HCT116 (cell line): ENCODE results near the gene GYS1.
"Not testable (repeated sequence)": the region's sequence is repeated elsewhere in the genome, so short reads cannot be mapped to it uniquely, and the experiment has no call there.

Source experiments
- CEBPB ChIP-seq: IDR thresholded peaks from 2 replicates; pipeline ENCODE4 v1.6.1; 2012; ENCODE audit warnings: low read depth
- ZNF274 ChIP-seq: fragments of 200-500 bp; sonication (Bioruptor generic); IDR thresholded peaks from 2 replicates; pipeline ENCODE4 v1.6.1; 2014; ENCODE audit warnings: mild to moderate bottlenecking, low read depth, low read length, inconsistent platforms
- TF ChIP-seq, protein P1 (sequence below), 3 experiments: fragments of 200-600 bp in 1 of 3; sonication (generic) in 1 of 3; IDR thresholded peaks in 2 of 3; conservative IDR thresholded peaks in 1 of 3; 2 replicates each; pipeline ENCODE4 v1.5.1; 2012 to 2017; ENCODE audit warnings: low read depth in 2 of 3, low read length in 2 of 3, antibody characterized with exemption in 1 of 3, borderline replicate concordance in 1 of 3, control low read depth in 1 of 3, mild to moderate bottlenecking in 1 of 3, mixed read lengths in 1 of 3, mixed run types in 1 of 3, moderate library complexity in 1 of 3; ENCODE audit not compliant: insufficient read depth in 1 of 3

DNA sequence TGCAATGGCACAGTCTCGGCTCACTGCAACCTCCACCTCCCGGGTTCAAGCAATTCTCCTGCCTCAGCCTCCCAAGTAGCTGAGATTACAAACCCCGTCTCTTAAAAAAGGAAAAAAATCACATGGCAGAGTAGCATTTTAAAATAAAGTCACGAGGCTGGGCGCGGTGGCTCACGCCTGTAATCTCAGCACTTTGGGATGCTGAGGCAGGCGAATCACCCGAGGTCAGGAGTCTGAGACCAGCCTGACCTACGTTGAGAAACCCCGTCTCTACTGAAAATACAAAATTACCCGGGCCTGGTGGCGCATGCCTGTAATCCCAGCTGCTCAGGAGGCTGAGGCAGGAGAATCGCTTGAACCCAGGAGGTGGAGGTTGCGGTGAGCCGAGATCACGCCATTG is 65.4 kb downstream of the GYS1 start:
- TF ChIP-seq, protein P1, sequence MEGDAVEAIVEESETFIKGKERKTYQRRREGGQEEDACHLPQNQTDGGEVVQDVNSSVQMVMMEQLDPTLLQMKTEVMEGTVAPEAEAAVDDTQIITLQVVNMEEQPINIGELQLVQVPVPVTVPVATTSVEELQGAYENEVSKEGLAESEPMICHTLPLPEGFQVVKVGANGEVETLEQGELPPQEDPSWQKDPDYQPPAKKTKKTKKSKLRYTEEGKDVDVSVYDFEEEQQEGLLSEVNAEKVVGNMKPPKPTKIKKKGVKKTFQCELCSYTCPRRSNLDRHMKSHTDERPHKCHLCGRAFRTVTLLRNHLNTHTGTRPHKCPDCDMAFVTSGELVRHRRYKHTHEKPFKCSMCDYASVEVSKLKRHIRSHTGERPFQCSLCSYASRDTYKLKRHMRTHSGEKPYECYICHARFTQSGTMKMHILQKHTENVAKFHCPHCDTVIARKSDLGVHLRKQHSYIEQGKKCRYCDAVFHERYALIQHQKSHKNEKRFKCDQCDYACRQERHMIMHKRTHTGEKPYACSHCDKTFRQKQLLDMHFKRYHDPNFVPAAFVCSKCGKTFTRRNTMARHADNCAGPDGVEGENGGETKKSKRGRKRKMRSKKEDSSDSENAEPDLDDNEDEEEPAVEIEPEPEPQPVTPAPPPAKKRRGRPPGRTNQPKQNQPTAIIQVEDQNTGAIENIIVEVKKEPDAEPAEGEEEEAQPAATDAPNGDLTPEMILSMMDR (IDR thresholded peaks at IDR 0.05 in 2 of 3, conservative IDR thresholded peaks at IDR 0.05 in 1 of 3; ENCODE audit: borderline replicate concordance in 1 of 3, insufficient read depth in 1 of 3, low read depth in 2 of 3, low read length in 2 of 3), result not testable (repeated sequence)
- TF ChIP-seq CEBPB, ZNF274: not testable (repeated sequence)
